Spleen (tissue), 11 donors: ENCODE data around the gene DDO. TPM values are rescaled to one million over a fixed set of nuclear protein-coding genes. Genes with fewer than 3 reads are reported as not detected.

Experiments
- DNase-seq: peaks from one replicate; pipeline ENCODE4 v3.0.0-alpha.2; 2020
- H3K27ac ChIP-seq, 8 donors: fragments of 200-600 bp; sonication (generic) in 7 of 8; 1 replicate in 4 of 8; 2 replicates in 4 of 8; pipeline versions ENCODE4 v1.5.0 to v1.8.0; 2016 to 2021; ENCODE audit warnings: inconsistent platforms in 4 of 8, mild to moderate bottlenecking in 4 of 8, moderate library complexity in 1 of 8
- H3K27me3 ChIP-seq, 7 donors: fragments of 200-600 bp; sonication (generic) in 6 of 7; replicated peaks in 1 of 7; 1 replicate in 4 of 7; 2 replicates in 3 of 7; pipeline versions ENCODE4 v1.5.0 to v1.8.0; 2016 to 2021; ENCODE audit warnings: inconsistent platforms in 3 of 7, mild to moderate bottlenecking in 1 of 7
- H3K36me3 ChIP-seq, 6 donors: fragments of 200-600 bp; sonication (generic) in 5 of 6; 1 replicate in 4 of 6; 2 replicates in 2 of 6; pipeline versions ENCODE4 v1.5.0 to v1.8.0; 2016 to 2021; ENCODE audit warnings: inconsistent platforms in 2 of 6
- H3K4me1 ChIP-seq, 6 donors: fragments of 200-600 bp; sonication (generic) in 5 of 6; 1 replicate in 3 of 6; 2 replicates in 3 of 6; pipeline versions ENCODE4 v1.5.0 to v1.8.0; 2016 to 2021; ENCODE audit warnings: inconsistent platforms in 3 of 6
- H3K4me3 ChIP-seq, 8 donors: fragments of 200-600 bp; sonication (generic) in 7 of 8; 1 replicate in 4 of 8; 2 replicates in 4 of 8; pipeline versions ENCODE4 v1.5.0 to v1.8.0; 2016 to 2021; ENCODE audit warnings: inconsistent platforms in 4 of 8, mild to moderate bottlenecking in 4 of 8, moderate library complexity in 2 of 8
- H3K9me3 ChIP-seq, 8 donors: fragments of 200-600 bp; sonication (generic) in 7 of 8; 1 replicate in 4 of 8; 2 replicates in 4 of 8; pipeline versions ENCODE4 v1.5.0 to v1.8.0; 2016 to 2021; ENCODE audit warnings: inconsistent platforms in 4 of 8
- POLR2A ChIP-seq, 3 donors: fragments of 450-650 bp; IDR thresholded peaks; one replicate each; pipeline ENCODE4 v1.5.1; 2017; ENCODE audit warnings: antibody characterized with exemption in 3 of 3, mild to moderate bottlenecking in 1 of 3
- POLR2AphosphoS5 ChIP-seq, 3 donors: sonication (generic); formaldehyde crosslinking; IDR thresholded peaks; one replicate each; pipeline ENCODE4 v1.5.1; 2017; ENCODE audit warnings: antibody characterized with exemption in 3 of 3
- WGBS, 5 donors: extraction: QIAGEN DNeasy Blood & Tissue Kit in 3 of 5; methylation state at CpG; one replicate each; pipeline versions ENCODE4 v1.1.5 to v1.1.7; 2013 to 2018; 5-methylcytosine and 5-hydroxymethylcytosine counted together
- intact Hi-C: fragments of 100-400 bp; cut with DNase I; formaldehyde crosslinking; loops from one replicate; pipeline ENCODE4 v1.15.0; 2023; ENCODE audit warnings: low total_unique reads
- polyA plus RNA-seq, 3 donors: library from polyadenylated mRNA; stranded (reverse); fragments of 200-250 nt; gene quantifications; one replicate each; pipeline ENCODE4 v1.2.1, GENCODE V29; 2013
- total RNA-seq, 7 donors: library from RNA; depleted of rRNA in 3 of 7; stranded (reverse); fragments of >200 nt in 3 of 7; fragmentation: NEBNext Ultra II Directional in 4 of 7; extraction: Animal tissue kit (Norgen Biotek cat#: 25700) in 4 of 7; gene quantifications; one replicate each; pipeline versions ENCODE4 v1.1.0 to v1.2.1, GENCODE V29; 2016 to 2021
- TF ChIP-seq, protein P1 (sequence below), 11 experiments: fragments of 200-600 bp in 7 of 11; fragments of 450-650 bp in 4 of 11; sonication (generic) in 4 of 11; IDR thresholded peaks in 8 of 11; conservative IDR thresholded peaks in 3 of 11; 1 replicate in 7 of 11; 2 replicates in 4 of 11; pipeline versions ENCODE4 v1.4.0 to v1.8.0; 2016 to 2021; ENCODE audit warnings: antibody characterized with exemption in 11 of 11, inconsistent platforms in 4 of 11, mild to moderate bottlenecking in 1 of 11
- donor health status: healthy with polysubstance abuse.
- donor health status: DM: no; HTN: no; CAD: no; lungs with moderate emphysema.
- donor health status: DM: no; HTN: no; CAD: no.
- donor health status: Bipolar disorder and iron deficiency.
- donor health status: healthy.
- donor health status: DM: no; HTN: no; CAD: no.
- donor health status: DM: yes; HTN: yes; CAD: no.

DDO gene
- total and polyA plus RNA-seq, 10 donors, result 0.68 to 4.1 (median 1.7) TPM

DNA sequence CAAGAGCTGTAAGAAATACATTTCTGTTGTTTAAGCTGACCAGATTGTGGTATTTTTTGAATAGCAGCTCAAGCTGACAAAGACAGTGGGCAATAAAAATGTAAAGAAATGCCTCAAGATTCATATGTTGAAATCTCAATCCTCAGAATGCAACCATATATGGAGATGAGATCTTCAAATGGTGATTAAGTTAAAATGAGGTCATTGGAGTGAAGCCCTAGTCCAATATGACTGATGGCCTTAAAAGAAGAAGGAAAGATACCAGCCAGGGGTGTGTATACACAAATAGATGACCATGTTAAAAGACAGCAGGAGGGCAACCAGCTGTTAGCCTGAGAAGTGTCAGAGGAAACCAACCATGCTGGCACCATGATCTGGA, 7.1 kb upstream of the DDO start:
- Histone ChIP-seq H3K27ac (no peak overlapping the region), H3K36me3 (no peaks in the 10 kb centered on the region), H3K27me3 (peaks cover 0 to 15% (median 0%) of the 10 kb centered on the region in 7 donors), H3K4me3 (no peak overlapping the region), H3K9me3 (peaks cover 0 to 12% (median 1%) of the 10 kb centered on the region in 8 donors), H3K4me1 (peaks cover 0 to 8% (median 0%) of the 10 kb centered on the region in 6 donors)
- DNase-seq, result no peak
- intact Hi-C loops, result no loop called here
- TF ChIP-seq POLR2A (IDR thresholded peaks at IDR 0.05), result no peak
- TF ChIP-seq, protein P1, sequence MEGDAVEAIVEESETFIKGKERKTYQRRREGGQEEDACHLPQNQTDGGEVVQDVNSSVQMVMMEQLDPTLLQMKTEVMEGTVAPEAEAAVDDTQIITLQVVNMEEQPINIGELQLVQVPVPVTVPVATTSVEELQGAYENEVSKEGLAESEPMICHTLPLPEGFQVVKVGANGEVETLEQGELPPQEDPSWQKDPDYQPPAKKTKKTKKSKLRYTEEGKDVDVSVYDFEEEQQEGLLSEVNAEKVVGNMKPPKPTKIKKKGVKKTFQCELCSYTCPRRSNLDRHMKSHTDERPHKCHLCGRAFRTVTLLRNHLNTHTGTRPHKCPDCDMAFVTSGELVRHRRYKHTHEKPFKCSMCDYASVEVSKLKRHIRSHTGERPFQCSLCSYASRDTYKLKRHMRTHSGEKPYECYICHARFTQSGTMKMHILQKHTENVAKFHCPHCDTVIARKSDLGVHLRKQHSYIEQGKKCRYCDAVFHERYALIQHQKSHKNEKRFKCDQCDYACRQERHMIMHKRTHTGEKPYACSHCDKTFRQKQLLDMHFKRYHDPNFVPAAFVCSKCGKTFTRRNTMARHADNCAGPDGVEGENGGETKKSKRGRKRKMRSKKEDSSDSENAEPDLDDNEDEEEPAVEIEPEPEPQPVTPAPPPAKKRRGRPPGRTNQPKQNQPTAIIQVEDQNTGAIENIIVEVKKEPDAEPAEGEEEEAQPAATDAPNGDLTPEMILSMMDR (IDR thresholded peaks at IDR 0.05 in 8 of 11, conservative IDR thresholded peaks at IDR 0.05 in 3 of 11), result no peak
- TF ChIP-seq POLR2AphosphoS5 (IDR thresholded peaks at IDR 0.05), result no peak

GRCh38 chr6:110421749-110422443, 6.5 kb upstream of the DDO start:
- no peak for DNase-seq
- intact Hi-C loops, result no loop called here
- Histone ChIP-seq H3K27me3 (peaks cover 0 to 15% (median 0%) of the 10 kb centered on the region in 7 donors), H3K36me3 (no peaks in the 10 kb centered on the region), H3K9me3 (peaks cover 0 to 12% (median 1%) of the 10 kb centered on the region in 8 donors), H3K4me3 (no peak overlapping the region), H3K4me1 (peaks cover 0 to 8% (median 0%) of the 10 kb centered on the region in 6 donors), H3K27ac (no peak overlapping the region)
- TF ChIP-seq, protein P1 (IDR thresholded peaks at IDR 0.05 in 8 of 11, conservative IDR thresholded peaks at IDR 0.05 in 3 of 11), result no peak
- TF ChIP-seq POLR2AphosphoS5 (IDR thresholded peaks at IDR 0.05) (no peak), POLR2A (IDR thresholded peaks at IDR 0.05) (no peak)
- 21 to 40% (median 26%) methylated on average over 4 of the region's 4 CpGs for WGBS, 5 donors

GRCh38 chr6:110419028-110419739, 3.8 kb upstream of the DDO start:
- Histone ChIP-seq H3K4me1 (peaks cover 0 to 19% (median 4%) of the 10 kb centered on the region in 6 donors), H3K36me3 (no peaks in the 10 kb centered on the region), H3K27ac (no peak overlapping the region), H3K9me3 (peaks cover 0 to 12% (median 1%) of the 10 kb centered on the region in 8 donors), H3K27me3 (peaks cover 0 to 10% (median 0%) of the 10 kb centered on the region in 7 donors), H3K4me3 (no peak overlapping the region)
- 74 to 80% (median 78%) methylated on average over 6 of the region's 6 CpGs for WGBS, 5 donors
- no peak for DNase-seq
- TF ChIP-seq, protein P1 (IDR thresholded peaks at IDR 0.05 in 8 of 11, conservative IDR thresholded peaks at IDR 0.05 in 3 of 11), result no peak
- TF ChIP-seq POLR2A (IDR thresholded peaks at IDR 0.05) (no peak), POLR2AphosphoS5 (IDR thresholded peaks at IDR 0.05) (no peak)
- intact Hi-C loops, result no loop called here

DNA sequence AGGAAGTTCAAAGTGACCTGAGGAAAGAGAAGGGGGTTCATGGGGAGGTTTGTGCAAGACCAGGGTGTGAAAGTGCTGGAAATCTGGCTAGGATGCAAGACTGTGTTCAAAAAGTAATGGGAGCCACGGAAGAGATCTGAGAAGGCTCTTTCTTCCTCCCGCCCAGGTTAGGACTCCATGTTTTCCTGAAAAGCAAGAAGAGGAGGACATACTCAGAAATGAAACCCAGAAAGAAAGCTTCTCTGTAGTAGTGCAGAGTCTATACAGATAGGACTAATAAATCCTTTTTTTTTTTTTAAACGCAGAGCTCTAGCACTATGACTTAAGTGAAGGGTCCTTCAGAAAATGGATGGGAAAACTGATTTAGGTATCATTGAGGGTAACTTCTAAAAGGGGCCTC, 3.2 kb upstream of the DDO start:
- H3K4me3 ChIP-seq, result no peak overlapping the region
- peaks cover 0 to 12% (median 1%) of the 10 kb centered on the region in 8 donors for H3K9me3 ChIP-seq
- DNase-seq, result no peak
- 83 to 93% (median 86%) methylated on average over 3 of the region's 3 CpGs for WGBS, 5 donors
- TF ChIP-seq, protein P1 (IDR thresholded peaks at IDR 0.05 in 8 of 11, conservative IDR thresholded peaks at IDR 0.05 in 3 of 11), result no peak
- TF ChIP-seq POLR2A (IDR thresholded peaks at IDR 0.05) (no peak), POLR2AphosphoS5 (IDR thresholded peaks at IDR 0.05) (no peak)
- no peak overlapping the region for H3K27ac ChIP-seq
- H3K4me1 ChIP-seq, result peaks cover 0 to 20% (median 4%) of the 10 kb centered on the region in 6 donors
- H3K27me3 ChIP-seq, result peaks cover 0 to 10% (median 0%) of the 10 kb centered on the region in 7 donors
- intact Hi-C loops, result no loop called here
- no peaks in the 10 kb centered on the region for H3K36me3 ChIP-seq
